ENCODE data around the gene PATZ1. TPM values are rescaled to one million over a fixed set of nuclear protein-coding genes. Genes with fewer than 3 reads are reported as not detected.
"Not testable (repeated sequence)": the region's sequence is repeated elsewhere in the genome, so short reads cannot be mapped to it uniquely, and the experiment has no call there.

Gene PATZ1
- total RNA-seq, 2 donors from 2014 or later = 9.2 to 15.5 TPM

DNA sequence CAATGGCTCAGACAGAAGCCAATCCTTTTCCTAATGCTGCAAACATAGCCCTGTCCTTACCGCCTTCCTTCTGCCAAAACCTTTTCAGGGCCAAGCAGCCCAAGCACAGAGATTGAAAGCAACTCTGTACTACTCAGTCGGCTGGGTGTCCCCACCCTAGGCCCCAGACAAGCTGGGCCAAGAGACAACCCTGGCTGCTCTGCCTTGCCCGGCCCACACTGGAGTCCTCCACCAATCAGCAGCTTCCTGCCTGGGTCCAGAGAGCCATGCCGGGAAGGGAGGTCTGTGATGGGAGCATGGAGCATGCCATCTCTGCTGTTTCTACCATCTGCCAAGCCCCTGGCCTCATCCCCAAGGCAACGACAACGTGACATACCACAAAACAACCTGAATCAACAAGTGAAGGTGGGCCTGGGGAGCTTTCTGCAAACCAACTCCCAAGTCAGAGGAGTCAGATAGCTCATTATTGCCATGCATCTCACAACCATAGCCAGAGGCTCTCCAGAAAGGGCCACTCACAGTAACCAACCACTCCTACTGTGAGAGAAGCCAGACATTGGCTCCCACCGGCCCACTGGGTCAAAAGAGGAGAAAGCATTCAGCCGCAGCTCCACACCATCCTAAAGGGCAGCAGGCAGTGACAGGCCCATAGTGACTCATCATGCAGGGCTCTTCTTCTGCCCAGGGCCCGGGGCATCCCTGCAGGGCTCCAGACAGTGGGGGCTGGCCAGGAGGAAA lies 18.2 kb downstream of the PATZ1 start:
- Histone ChIP-seq H3K27me3 (no peaks in the 10 kb centered on the region), H3K9me3 (no peaks in the 10 kb centered on the region), H3K36me3 (peaks cover 76% of the 10 kb centered on the region), H3K27ac (no peak overlapping the region), H3K4me1 (no peaks in the 10 kb centered on the region), H3K4me3 (no peak overlapping the region)
- TF ChIP-seq CTCF (IDR thresholded peaks at IDR 0.05) = no peak
- no peak for DNase-seq (ENCODE audit: low spot score)

GRCh38 chr22:31326877-31327276 lies 19.3 kb downstream of the PATZ1 start:
- Histone ChIP-seq H3K9me3 (no peaks in the 10 kb centered on the region), H3K36me3 (peaks cover 68% of the 10 kb centered on the region), H3K4me1 (no peaks in the 10 kb centered on the region), H3K4me3 (no peak overlapping the region), H3K27me3 (no peaks in the 10 kb centered on the region), H3K27ac (no peak overlapping the region)
- TF ChIP-seq CTCF (IDR thresholded peaks at IDR 0.05) = no peak
- no peak for DNase-seq (ENCODE audit: low spot score)

- DNase-seq (ENCODE audit: low spot score) = no peak
- H3K27me3 ChIP-seq = no peaks in the 10 kb centered on the region
- peaks cover 43% of the 10 kb centered on the region for H3K36me3 ChIP-seq
- H3K9me3 ChIP-seq = no peaks in the 10 kb centered on the region
- no peak overlapping the region for H3K27ac ChIP-seq
- TF ChIP-seq CTCF (IDR thresholded peaks at IDR 0.05) = no peak
- H3K4me3 ChIP-seq = no peak overlapping the region
- no peaks in the 10 kb centered on the region for H3K4me1 ChIP-seq
Measured at GRCh38 chr22:31323578-31324550, 22.3 kb downstream of the PATZ1 start.

GRCh38 chr22:31321421-31321820 lies 24.7 kb downstream of the PATZ1 start:
- TF ChIP-seq CTCF (IDR thresholded peaks at IDR 0.05) = no peak
- no peaks in the 10 kb centered on the region for H3K4me1 ChIP-seq
- H3K27me3 ChIP-seq = no peaks in the 10 kb centered on the region
- no peak overlapping the region for H3K27ac ChIP-seq
- H3K4me3 ChIP-seq = no peak overlapping the region
- DNase-seq (ENCODE audit: low spot score) = no peak
- no peaks in the 10 kb centered on the region for H3K9me3 ChIP-seq
- peaks cover 19% of the 10 kb centered on the region for H3K36me3 ChIP-seq

- H3K36me3 ChIP-seq; H3K9me3 ChIP-seq; H3K27me3 ChIP-seq; H3K4me3 ChIP-seq; DNase-seq (ENCODE audit: low spot score); H3K27ac ChIP-seq: not testable (repeated sequence)
- peaks cover 0 to 11% of the 10 kb centered on the region in 2 donors for H3K4me1 ChIP-seq
Measured at GRCh38 chr22:31314220-31314619, 31.9 kb downstream of the PATZ1 start.

All from right atrium auricular region (tissue), 2 donors.